Activated T-cell treated with anti-CD3 and anti-CD28 coated beads, Interleukin-2, amount 50 U/mL, for 24 hours (primary cell): Measurements from ENCODE around the gene ZBTB16.

Source experiments
- DNase-seq: peaks from one replicate; pipeline ENCODE4 v3.0.0-alpha.2; 2020
- H3K27ac Mint-ChIP-seq: 2 replicates; pipeline ENCODE4 v1.8.0; 2020; ENCODE audit warnings: mild to moderate bottlenecking, mixed read lengths
- H3K27me3 Mint-ChIP-seq: 2 replicates; pipeline ENCODE4 v1.8.0; 2020; ENCODE audit warnings: mixed read lengths
- H3K36me3 Mint-ChIP-seq: 2 replicates; pipeline ENCODE4 v1.8.0; 2020; ENCODE audit warnings: low read depth, mixed read lengths
- H3K4me1 Mint-ChIP-seq: 2 replicates; pipeline ENCODE4 v1.8.0; 2020; ENCODE audit warnings: low read depth, mixed read lengths
- H3K4me3 Mint-ChIP-seq: 2 replicates; pipeline ENCODE4 v1.8.0; 2020; ENCODE audit warnings: mild to moderate bottlenecking, moderate library complexity, mixed read lengths
- H3K9me3 Mint-ChIP-seq: 2 replicates; pipeline ENCODE4 v1.8.0; 2020; ENCODE audit warnings: mixed read lengths

The ZBTB16 gene

GRCh38 chr11:114166362-114166761 lies 106.9 kb downstream of the ZBTB16 start:
- no peak for DNase-seq
- H3K36me3 Mint-ChIP-seq: no peaks in the 10 kb centered on the region
- H3K9me3 Mint-ChIP-seq: no peaks in the 10 kb centered on the region
- H3K27ac Mint-ChIP-seq: peak overlapping the region; percentile 63
- peaks cover 89% of the 10 kb centered on the region for H3K4me1 Mint-ChIP-seq
- H3K4me3 Mint-ChIP-seq: no peak overlapping the region
- no peaks in the 10 kb centered on the region for H3K27me3 Mint-ChIP-seq

- H3K27me3 Mint-ChIP-seq: no peaks in the 10 kb centered on the region
Measured at GRCh38 chr11:114166897-114167323, 107.4 kb downstream of the ZBTB16 start.

GRCh38 chr11:114167355-114167754 lies 107.8 kb downstream of the ZBTB16 start:
- H3K4me3 Mint-ChIP-seq: peak overlapping the region; percentile 16
- DNase-seq: no peak
- no peaks in the 10 kb centered on the region for H3K36me3 Mint-ChIP-seq
- H3K9me3 Mint-ChIP-seq: no peaks in the 10 kb centered on the region
- H3K27me3 Mint-ChIP-seq: no peaks in the 10 kb centered on the region
- peaks cover 89% of the 10 kb centered on the region for H3K4me1 Mint-ChIP-seq
- peak overlapping the region; percentile 48 for H3K27ac Mint-ChIP-seq

More at GRCh38 chr11:114166897-114167323, 107.4 kb downstream of the ZBTB16 start:
- no peaks in the 10 kb centered on the region for H3K9me3 Mint-ChIP-seq
- H3K4me3 Mint-ChIP-seq: peak overlapping the region; percentile 15
- H3K4me1 Mint-ChIP-seq: peaks cover 89% of the 10 kb centered on the region
- no peak for DNase-seq
- peak overlapping the region; percentile 63 for H3K27ac Mint-ChIP-seq
- no peaks in the 10 kb centered on the region for H3K36me3 Mint-ChIP-seq

- Mint-ChIP-seq H3K27me3 (no peaks in the 10 kb centered on the region), H3K27ac (peak overlapping the region; percentile 48)
Measured at GRCh38 chr11:114167771-114168448, 108.4 kb downstream of the ZBTB16 start.

GRCh38 chr11:114168691-114169090 lies 109.2 kb downstream of the ZBTB16 start:
- DNase-seq: no peak
- Mint-ChIP-seq H3K4me1 (peaks cover 92% of the 10 kb centered on the region), H3K27me3 (no peaks in the 10 kb centered on the region), H3K27ac (no peak overlapping the region), H3K36me3 (no peaks in the 10 kb centered on the region), H3K9me3 (no peaks in the 10 kb centered on the region), H3K4me3 (no peak overlapping the region)

More at GRCh38 chr11:114167771-114168448, 108.4 kb downstream of the ZBTB16 start:
- Mint-ChIP-seq H3K4me3 (peak overlapping the region; percentile 16), H3K9me3 (no peaks in the 10 kb centered on the region), H3K36me3 (no peaks in the 10 kb centered on the region), H3K4me1 (peaks cover 90% of the 10 kb centered on the region)
- no peak for DNase-seq

- H3K36me3 Mint-ChIP-seq: no peaks in the 10 kb centered on the region
- H3K4me1 Mint-ChIP-seq: peaks cover 95% of the 10 kb centered on the region
- H3K27me3 Mint-ChIP-seq: no peaks in the 10 kb centered on the region
- H3K9me3 Mint-ChIP-seq: no peaks in the 10 kb centered on the region
- no peak overlapping the region for H3K27ac Mint-ChIP-seq
- no peak overlapping the region for H3K4me3 Mint-ChIP-seq
- no peak for DNase-seq
Measured at GRCh38 chr11:114169321-114169749, 109.8 kb downstream of the ZBTB16 start.

- Mint-ChIP-seq H3K27me3 (no peaks in the 10 kb centered on the region), H3K9me3 (no peaks in the 10 kb centered on the region), H3K36me3 (no peaks in the 10 kb centered on the region), H3K4me1 (peaks cover 97% of the 10 kb centered on the region), H3K27ac (no peak overlapping the region), H3K4me3 (no peak overlapping the region)
- DNase-seq: no peak
Measured at GRCh38 chr11:114169821-114170220, 110.3 kb downstream of the ZBTB16 start.

GRCh38 chr11:114170226-114170625 lies 110.7 kb downstream of the ZBTB16 start:
- H3K4me3 Mint-ChIP-seq: no peak overlapping the region
- H3K36me3 Mint-ChIP-seq: no peaks in the 10 kb centered on the region
- H3K27ac Mint-ChIP-seq: no peak overlapping the region
- DNase-seq: no peak
- H3K27me3 Mint-ChIP-seq: no peaks in the 10 kb centered on the region
- H3K4me1 Mint-ChIP-seq: peaks cover 96% of the 10 kb centered on the region
- H3K9me3 Mint-ChIP-seq: no peaks in the 10 kb centered on the region

GRCh38 chr11:114171257-114172054 lies 111.9 kb downstream of the ZBTB16 start:
- no peak for DNase-seq
- no peaks in the 10 kb centered on the region for H3K9me3 Mint-ChIP-seq
- peaks cover 91% of the 10 kb centered on the region for H3K4me1 Mint-ChIP-seq
- H3K4me3 Mint-ChIP-seq: no peak overlapping the region
- no peaks in the 10 kb centered on the region for H3K27me3 Mint-ChIP-seq
- H3K36me3 Mint-ChIP-seq: no peaks in the 10 kb centered on the region
- H3K27ac Mint-ChIP-seq: peak overlapping the region; percentile 58

GRCh38 chr11:114172055-114172861 lies 112.7 kb downstream of the ZBTB16 start:
- DNase-seq: no peak
- Mint-ChIP-seq H3K27me3 (no peaks in the 10 kb centered on the region), H3K4me1 (peaks cover 83% of the 10 kb centered on the region), H3K9me3 (no peaks in the 10 kb centered on the region), H3K27ac (peak overlapping the region; percentile 58), H3K4me3 (peak overlapping the region; percentile 16), H3K36me3 (no peaks in the 10 kb centered on the region)

- H3K4me3 Mint-ChIP-seq: peak overlapping the region; percentile 16
- H3K9me3 Mint-ChIP-seq: no peaks in the 10 kb centered on the region
- peaks cover 76% of the 10 kb centered on the region for H3K4me1 Mint-ChIP-seq
- H3K27ac Mint-ChIP-seq: peak overlapping the region; percentile 58
- DNase-seq: no peak
- no peaks in the 10 kb centered on the region for H3K27me3 Mint-ChIP-seq
- H3K36me3 Mint-ChIP-seq: no peaks in the 10 kb centered on the region
Measured at GRCh38 chr11:114172871-114173444, 113.4 kb downstream of the ZBTB16 start.

GRCh38 chr11:114173843-114174242 lies 114.3 kb downstream of the ZBTB16 start:
- Mint-ChIP-seq H3K36me3 (no peaks in the 10 kb centered on the region), H3K4me1 (peaks cover 74% of the 10 kb centered on the region), H3K4me3 (no peak overlapping the region), H3K27ac (no peak overlapping the region), H3K27me3 (no peaks in the 10 kb centered on the region), H3K9me3 (no peaks in the 10 kb centered on the region)
- DNase-seq: no peak

- Mint-ChIP-seq H3K27me3 (no peaks in the 10 kb centered on the region), H3K36me3 (no peaks in the 10 kb centered on the region), H3K4me3 (no peak overlapping the region), H3K27ac (no peak overlapping the region), H3K9me3 (no peaks in the 10 kb centered on the region), H3K4me1 (peaks cover 74% of the 10 kb centered on the region)
- no peak for DNase-seq
Measured at GRCh38 chr11:114174712-114175495, 115.4 kb downstream of the ZBTB16 start.
